HepG2 (cell line): Measurements from ENCODE around the gene SIGLEC10. TPM values are rescaled to one million over a fixed set of nuclear protein-coding genes. Genes with fewer than 3 reads are reported as not detected.

Experiments used
- ASH2L ChIP-seq: fragments of 300-600, 200-600 bp; sonication (generic); IDR thresholded peaks from 2 replicates; pipeline ENCODE4 v1.7.0; 2017; ENCODE audit warnings: low read depth, mild to moderate bottlenecking, moderate library complexity, mixed read lengths, low read length; ENCODE audit not compliant: insufficient read length
- ATF3 ChIP-seq: sonication (generic); formaldehyde crosslinking; IDR thresholded peaks from 2 replicates; pipeline ENCODE4 v1.4.0; 2020; ENCODE audit warnings: missing genetic modification reagents
- HMG20A ChIP-seq: IDR thresholded peaks from 2 replicates; pipeline ENCODE4 v1.6.1; 2016; ENCODE audit warnings: borderline replicate concordance
- PAX8 ChIP-seq: sonication (generic); formaldehyde crosslinking; IDR thresholded peaks from 2 replicates; pipeline ENCODE4 v1.8.0; 2022; ENCODE audit warnings: mild to moderate bottlenecking, missing genetic modification reagents, borderline replicate concordance
- RERE ChIP-seq: IDR thresholded peaks from 2 replicates; pipeline ENCODE4 v1.6.1; 2016; ENCODE audit warnings: low read depth, missing genetic modification reagents, missing compliant biosample characterization
- TOE1 ChIP-seq: sonication (generic); formaldehyde crosslinking; IDR thresholded peaks from 2 replicates; pipeline ENCODE4 v1.4.0; 2020; ENCODE audit warnings: mild to moderate bottlenecking, missing genetic modification reagents
- ZFP1 ChIP-seq: IDR thresholded peaks from 2 replicates; pipeline ENCODE4 v1.6.1; 2016
- ZKSCAN1 ChIP-seq: fragments of 150-350 bp; IDR thresholded peaks from 2 replicates; pipeline ENCODE4 v1.6.1; 2014; ENCODE audit warnings: low read length
- ZMYM3 ChIP-seq: sonication (generic); formaldehyde crosslinking; IDR thresholded peaks from 2 replicates; pipeline ENCODE4 v1.5.1; 2020; ENCODE audit warnings: mild to moderate bottlenecking, missing genetic modification reagents
- ZNF225 ChIP-seq: sonication (generic); formaldehyde crosslinking; IDR thresholded peaks from 2 replicates; pipeline ENCODE4 v1.4.0; 2020; ENCODE audit warnings: mild to moderate bottlenecking, missing genetic modification reagents
- ZNF350 ChIP-seq: sonication (generic); formaldehyde crosslinking; IDR thresholded peaks from 2 replicates; pipeline ENCODE4 v1.4.0; 2020; ENCODE audit warnings: mild to moderate bottlenecking, low read depth, missing genetic modification reagents, borderline replicate concordance
- ZNF558 ChIP-seq: sonication (generic); formaldehyde crosslinking; IDR thresholded peaks from 2 replicates; pipeline ENCODE4 v1.9.0; 2022; ENCODE audit warnings: mild to moderate bottlenecking, missing genetic modification reagents, borderline replicate concordance
- ZSCAN21 ChIP-seq: sonication (generic); formaldehyde crosslinking; IDR thresholded peaks from 2 replicates; pipeline ENCODE4 v1.8.0; 2022; ENCODE audit warnings: mild to moderate bottlenecking, missing genetic modification reagents, moderate library complexity, borderline replicate concordance
- ZSCAN9 ChIP-seq: IDR thresholded peaks from 2 replicates; pipeline ENCODE4 v1.6.1; 2016; ENCODE audit warnings: borderline replicate concordance
- polyA plus RNA-seq, 8 experiments: library from polyadenylated mRNA; depleted of rRNA in 3 of 8; stranded (reverse) in 7 of 8; unstranded in 1 of 8; fragments of >200 nt; fragmentation: Illumina TruSeq in 4 of 8; extraction: Trizol in 4 of 8; gene quantifications; 2 replicates each; pipeline versions ENCODE4 v1.2.1 to v1.2.3, GENCODE V29; 2011 to 2016; ENCODE audit warnings: low read depth in 4 of 8, missing spikeins in 1 of 8, mixed read lengths in 1 of 8; ENCODE audit not compliant: insufficient read depth in 1 of 8
- total RNA-seq, 5 experiments: library from RNA; depleted of rRNA; stranded (reverse); fragments of >200 nt; fragmentation: Illumina TruSeq; extraction: Trizol; gene quantifications; 2 replicates each; pipeline ENCODE4 v1.2.3, GENCODE V29; 2016; ENCODE audit warnings: low read depth in 1 of 5

SIGLEC10 gene
- total and polyA plus RNA-seq, 2 of the 13 experiments (the other 11 are each of a cell fraction or from before 2014, with no cell fraction given), result not detected

- TF ChIP-seq RERE (CRISPR knock-in tag), result 0 out of 2 replicates have a peak, but pooled peaks have one; percentile 15
- TF ChIP-seq ZFP1 (CRISPR knock-in tag), result peak; percentile 82; the same call in 1 of the 2 replicates
- TF ChIP-seq ZKSCAN1, result no peak
- peak; percentile 80 for TF ChIP-seq ASH2L
- peak; percentile 66; the same call in 1 of the 2 replicates for TF ChIP-seq ZMYM3 (CRISPR knock-in tag)
- no peak for TF ChIP-seq ZNF225 (CRISPR knock-in tag)
- TF ChIP-seq PAX8, result 0 out of 2 replicates have a peak, but pooled peaks have one; percentile 62
- peak; percentile 70; the same call in 1 of the 2 replicates for TF ChIP-seq ZNF558 (CRISPR knock-in tag)
- peak; percentile 61; the same call in 1 of the 2 replicates for TF ChIP-seq ZSCAN21 (CRISPR knock-in tag)
- TF ChIP-seq ATF3, result 0 out of 2 replicates have a peak, but pooled peaks have one; percentile 45
- peak; percentile 77 for TF ChIP-seq ZSCAN9 (CRISPR knock-in tag)
- peak; percentile 26; the same call in 1 of the 2 replicates for TF ChIP-seq HMG20A
- peak; percentile 44; the same call in 1 of the 2 replicates for TF ChIP-seq ZNF350 (CRISPR knock-in tag)
- TF ChIP-seq TOE1 (CRISPR knock-in tag), result peak; percentile 31; the same call in 1 of the 2 replicates
- TF ChIP-seq, all 625 proteins: peak for 245
These were observed 52.1 kb downstream of the SIGLEC10 start (continued) for GRCh38 chr19:51365211-51365964.
